D721Med (cell line): ENCODE results near the gene CCDC3.

ENCODE experiments used
- DNase-seq: peaks from one replicate; pipeline ENCODE4 v3.0.0; 2011; ENCODE audit warnings: low spot score; ENCODE audit not compliant: insufficient read length
- FAIRE-seq: peaks from 2 replicates; lab custom pipeline; 2011; peaks lifted over from hg19 to GRCh38; lab: Jason Lieb, UNC
- TF ChIP-seq, protein P1 (sequence below): IDR thresholded peaks from 2 replicates; pipeline ENCODE4 v1.5.1; 2012; ENCODE audit warnings: mild to moderate bottlenecking, control low read depth; ENCODE audit not compliant: insufficient read depth; ENCODE audit errors: missing control alignments

CCDC3 gene

DNA sequence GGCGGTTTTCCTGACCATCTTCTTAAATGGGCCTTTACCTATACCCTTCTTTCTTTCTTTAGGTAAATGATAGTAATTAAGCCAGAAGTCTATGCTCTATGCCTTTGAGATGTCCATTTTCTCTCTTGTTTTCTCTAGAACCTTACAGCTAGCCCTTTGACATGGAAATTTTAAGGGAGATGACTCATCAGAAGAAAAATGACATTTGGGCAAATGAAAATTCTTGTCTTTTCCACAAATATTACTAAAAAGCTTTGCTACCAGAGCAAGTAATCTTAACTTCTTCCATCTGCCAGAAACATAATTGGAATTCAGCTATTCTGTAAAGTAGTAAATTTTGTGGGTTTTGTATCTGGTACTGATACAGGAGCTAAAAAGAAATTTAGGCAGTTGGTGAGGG lies 59.5 kb downstream of the CCDC3 start:
- TF ChIP-seq, protein P1, sequence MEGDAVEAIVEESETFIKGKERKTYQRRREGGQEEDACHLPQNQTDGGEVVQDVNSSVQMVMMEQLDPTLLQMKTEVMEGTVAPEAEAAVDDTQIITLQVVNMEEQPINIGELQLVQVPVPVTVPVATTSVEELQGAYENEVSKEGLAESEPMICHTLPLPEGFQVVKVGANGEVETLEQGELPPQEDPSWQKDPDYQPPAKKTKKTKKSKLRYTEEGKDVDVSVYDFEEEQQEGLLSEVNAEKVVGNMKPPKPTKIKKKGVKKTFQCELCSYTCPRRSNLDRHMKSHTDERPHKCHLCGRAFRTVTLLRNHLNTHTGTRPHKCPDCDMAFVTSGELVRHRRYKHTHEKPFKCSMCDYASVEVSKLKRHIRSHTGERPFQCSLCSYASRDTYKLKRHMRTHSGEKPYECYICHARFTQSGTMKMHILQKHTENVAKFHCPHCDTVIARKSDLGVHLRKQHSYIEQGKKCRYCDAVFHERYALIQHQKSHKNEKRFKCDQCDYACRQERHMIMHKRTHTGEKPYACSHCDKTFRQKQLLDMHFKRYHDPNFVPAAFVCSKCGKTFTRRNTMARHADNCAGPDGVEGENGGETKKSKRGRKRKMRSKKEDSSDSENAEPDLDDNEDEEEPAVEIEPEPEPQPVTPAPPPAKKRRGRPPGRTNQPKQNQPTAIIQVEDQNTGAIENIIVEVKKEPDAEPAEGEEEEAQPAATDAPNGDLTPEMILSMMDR, result no peak
- FAIRE-seq, result no peak
- DNase-seq, result no peak

GRCh38 chr10:12940791-12941190 lies 60.7 kb downstream of the CCDC3 start:
- FAIRE-seq, result no peak
- DNase-seq, result no peak
- TF ChIP-seq, protein P1, result no peak

GRCh38 chr10:12938271-12938670 lies 63.2 kb downstream of the CCDC3 start:
- no peak for DNase-seq
- TF ChIP-seq, protein P1, result no peak
- FAIRE-seq, result no peak

- FAIRE-seq, result no peak
Measured at GRCh38 chr10:12937527-12937926, 64.0 kb downstream of the CCDC3 start.

GRCh38 chr10:12934777-12935176 lies 66.7 kb downstream of the CCDC3 start:
- no peak for DNase-seq
- no peak for FAIRE-seq
- TF ChIP-seq, protein P1, result no peak

More at GRCh38 chr10:12937527-12937926, 64.0 kb downstream of the CCDC3 start:
- TF ChIP-seq, protein P1, result no peak
- no peak for DNase-seq

- FAIRE-seq (no peak), DNase-seq (no peak)
- TF ChIP-seq, protein P1, result no peak
Measured at GRCh38 chr10:12929381-12929780, 72.1 kb downstream of the CCDC3 start.

GRCh38 chr10:12928571-12928970 lies 72.9 kb downstream of the CCDC3 start:
- no peak for FAIRE-seq
- DNase-seq, result no peak
- TF ChIP-seq, protein P1, result no peak
